Forelimb muscle (tissue), 1 donor: Measurements from ENCODE around the gene PEX5L. TPM values are rescaled to one million over a fixed set of nuclear protein-coding genes. Genes with fewer than 3 reads are reported as not detected.

Source experiments
- DNase-seq: peaks from one replicate; pipeline ENCODE4 v3.0.0-alpha.2; 2013; ENCODE audit warnings: low read depth
- polyA plus RNA-seq: library from polyadenylated mRNA; unstranded; fragments of 120-200 nt; gene quantifications from one replicate; pipeline ENCODE4 v1.2.1, GENCODE V29; 2013; ENCODE audit not compliant: insufficient read length

Gene PEX5L
- polyA plus RNA-seq, 1 donor = 0.39 TPM

- DNase-seq = no peak
Measured at GRCh38 chr3:179772297-179772696, 264.4 kb downstream of the PEX5L start.

- DNase-seq = no peak
Measured at GRCh38 chr3:179771797-179772196, 264.9 kb downstream of the PEX5L start.

- DNase-seq = no peak
Measured at GRCh38 chr3:179769411-179770247, 267.1 kb downstream of the PEX5L start.

GRCh38 chr3:179768080-179768479 is 268.7 kb downstream of the PEX5L start:
- no peak for DNase-seq

- DNase-seq = no peak
Measured at GRCh38 chr3:179766416-179767133, 270.2 kb downstream of the PEX5L start.

- DNase-seq = no peak
Measured at GRCh38 chr3:179765396-179765795, 271.3 kb downstream of the PEX5L start.

GRCh38 chr3:179760944-179761343 is 275.8 kb downstream of the PEX5L start:
- DNase-seq = no peak

GRCh38 chr3:179750720-179751328 is 285.9 kb downstream of the PEX5L start:
- DNase-seq = no peak

GRCh38 chr3:179745716-179746115 is 291.0 kb downstream of the PEX5L start:
- no peak for DNase-seq

- DNase-seq = no peak
Measured at GRCh38 chr3:179745079-179745478, 291.7 kb downstream of the PEX5L start.
